H9 (cell line): ENCODE results near the gene DPY19L3. TPM values are rescaled to one million over a fixed set of nuclear protein-coding genes. Genes with fewer than 3 reads are reported as not detected.

Experiments
- DNase-seq: peaks from one replicate; pipeline ENCODE4 v3.0.0-alpha.2; 2017
- H2AFZ ChIP-seq: one replicate; pipeline ENCODE4 v1.6.1; 2013; ENCODE audit warnings: mild to moderate bottlenecking, low read length, control low read depth, moderate library complexity
- H2AK5ac ChIP-seq: 2 replicates; pipeline ENCODE4 v1.6.1; 2013; ENCODE audit warnings: low read length, control low read depth, mixed read lengths; ENCODE audit not compliant: insufficient read length
- H2BK120ac ChIP-seq: one replicate; pipeline ENCODE4 v1.6.1; 2013; ENCODE audit warnings: low read depth, mild to moderate bottlenecking, low read length, control low read depth, inconsistent platforms; ENCODE audit not compliant: poor library complexity, severe bottlenecking
- H2BK12ac ChIP-seq: 2 replicates; pipeline ENCODE4 v1.6.1; 2013; ENCODE audit warnings: low read length, control low read depth, mixed read lengths, low read depth; ENCODE audit not compliant: insufficient read length
- H2BK15ac ChIP-seq: 2 replicates; pipeline ENCODE4 v1.6.1; 2013; ENCODE audit warnings: low read depth, low read length, control low read depth
- H2BK20ac ChIP-seq: one replicate; pipeline ENCODE4 v1.6.1; 2013; ENCODE audit warnings: low read depth, mild to moderate bottlenecking, low read length, control low read depth, inconsistent platforms; ENCODE audit not compliant: poor library complexity, severe bottlenecking
- H2BK5ac ChIP-seq: 2 replicates; pipeline ENCODE4 v1.6.1; 2013; ENCODE audit warnings: low read length, control low read depth, mixed read lengths; ENCODE audit not compliant: insufficient read length
- H3K14ac ChIP-seq: 2 replicates; pipeline ENCODE4 v1.6.1; 2013; ENCODE audit warnings: low read length, control low read depth; ENCODE audit not compliant: insufficient read depth
- H3K18ac ChIP-seq: 2 replicates; pipeline ENCODE4 v1.6.1; 2013; ENCODE audit warnings: low read depth, mild to moderate bottlenecking, mixed read lengths, low read length, control low read depth; ENCODE audit not compliant: insufficient read length
- H3K23ac ChIP-seq: 2 replicates; pipeline ENCODE4 v1.6.1; 2013; ENCODE audit warnings: low read length, control low read depth, mixed read lengths, low read depth; ENCODE audit not compliant: insufficient read length
- H3K23me2 ChIP-seq: 2 replicates; pipeline ENCODE4 v1.6.1; 2013; ENCODE audit warnings: low read depth, mild to moderate bottlenecking, mixed read lengths, low read length, control low read depth; ENCODE audit not compliant: insufficient read length, poor library complexity, severe bottlenecking
- H3K27ac ChIP-seq: 2 replicates; pipeline ENCODE4 v1.5.1; 2013; ENCODE audit warnings: low read length, control low read depth, mixed read lengths, low read depth; ENCODE audit not compliant: insufficient read length
- H3K27me3 ChIP-seq: 2 replicates; pipeline ENCODE4 v1.6.1; 2013; ENCODE audit warnings: low read length, control low read depth, inconsistent platforms; ENCODE audit not compliant: insufficient read depth
- H3K4ac ChIP-seq: 2 replicates; pipeline ENCODE4 v1.6.1; 2013; ENCODE audit warnings: low read depth, mild to moderate bottlenecking, control low read depth, inconsistent platforms, low read length, moderate library complexity
- H3K4me1 ChIP-seq: 2 replicates; pipeline ENCODE4 v1.6.1; 2013; ENCODE audit warnings: low read length, control low read depth, inconsistent platforms; ENCODE audit not compliant: insufficient read depth
- H3K4me2 ChIP-seq: 2 replicates; pipeline ENCODE4 v1.6.1; 2013; ENCODE audit warnings: low read length, control low read depth, mixed read lengths; ENCODE audit not compliant: insufficient read length, insufficient read depth
- H3K56ac ChIP-seq: 2 replicates; pipeline ENCODE4 v1.6.1; 2013; ENCODE audit warnings: low read depth, mild to moderate bottlenecking, mixed read lengths, low read length, control low read depth; ENCODE audit not compliant: insufficient read length
- H3K79me1 ChIP-seq: 2 replicates; pipeline ENCODE4 v1.6.1; 2013; ENCODE audit warnings: low read depth, mild to moderate bottlenecking, moderate library complexity, low read length, control low read depth, inconsistent platforms; ENCODE audit not compliant: insufficient read depth, poor library complexity, severe bottlenecking
- H3K79me2 ChIP-seq: 2 replicates; pipeline ENCODE4 v1.6.1; 2013; ENCODE audit warnings: low read length, control low read depth, inconsistent platforms; ENCODE audit not compliant: insufficient read depth
- H3K9ac ChIP-seq: 2 replicates; pipeline ENCODE4 v1.6.1; 2013; ENCODE audit warnings: low read length, control low read depth, mixed read lengths; ENCODE audit not compliant: insufficient read length; ENCODE audit errors: extremely low read depth
- H3K9me3 ChIP-seq: one replicate; pipeline ENCODE4 v1.6.1; 2013; ENCODE audit warnings: low read depth, low read length, inconsistent platforms; ENCODE audit not compliant: control insufficient read depth
- H3T11ph ChIP-seq: one replicate; pipeline ENCODE4 v1.6.1; 2013; ENCODE audit warnings: mild to moderate bottlenecking, low read length, control low read depth, inconsistent platforms
- H4K20me1 ChIP-seq: one replicate; pipeline ENCODE4 v1.6.1; 2013; ENCODE audit not compliant: control insufficient read depth, insufficient read length, insufficient read depth
- H4K5ac ChIP-seq: 2 replicates; pipeline ENCODE4 v1.6.1; 2013; ENCODE audit warnings: low read depth, mild to moderate bottlenecking, mixed read lengths, low read length, control low read depth; ENCODE audit not compliant: insufficient read length
- H4K8ac ChIP-seq: replicated peaks from 2 replicates; pipeline ENCODE4 v1.6.1; 2013; ENCODE audit warnings: low read length, control low read depth, mixed read lengths, low read depth; ENCODE audit not compliant: insufficient read length
- H4K91ac ChIP-seq: 2 replicates; pipeline ENCODE4 v1.6.1; 2013; ENCODE audit warnings: low read depth, mild to moderate bottlenecking, moderate library complexity, mixed read lengths, low read length, control low read depth; ENCODE audit not compliant: insufficient read length
- H3K27ac Mint-ChIP-seq, 3 experiments: 2 replicates in 2 of 3; 3 replicates in 1 of 3; pipeline ENCODE4 v1.8.0; 2020 to 2021; ENCODE audit warnings: mixed read lengths in 3 of 3, mild to moderate bottlenecking in 1 of 3, moderate library complexity in 1 of 3
- H3K27me3 Mint-ChIP-seq: 2 replicates; pipeline ENCODE4 v1.8.0; 2021; ENCODE audit warnings: low read depth, mild to moderate bottlenecking, moderate library complexity, mixed read lengths
- H3K36me3 Mint-ChIP-seq, 3 experiments: 2 replicates in 2 of 3; 3 replicates in 1 of 3; pipeline ENCODE4 v1.8.0; 2020 to 2021; ENCODE audit warnings: low read depth in 3 of 3, mixed read lengths in 3 of 3; ENCODE audit not compliant: insufficient read depth in 1 of 3
- H3K4me1 Mint-ChIP-seq, 2 experiments: 2 replicates each; pipeline ENCODE4 v1.8.0; 2020; ENCODE audit warnings: mixed read lengths in 2 of 2
- H3K4me3 Mint-ChIP-seq, 2 experiments: 2 replicates in 1 of 2; 3 replicates in 1 of 2; pipeline ENCODE4 v1.8.0; 2020 to 2021; ENCODE audit warnings: mild to moderate bottlenecking in 2 of 2, mixed read lengths in 2 of 2, moderate library complexity in 1 of 2
- H3K9me3 Mint-ChIP-seq, 2 experiments: 2 replicates in 1 of 2; 3 replicates in 1 of 2; pipeline ENCODE4 v1.8.0; 2020; ENCODE audit warnings: mild to moderate bottlenecking in 2 of 2, mixed read lengths in 2 of 2, moderate library complexity in 1 of 2
- WGBS: extraction: QIAGEN DNeasy Blood & Tissue Kit; methylation state at CpG from one replicate; pipeline ENCODE4 v1.1.7; 2013; ENCODE audit warnings: missing lambda C conversion rate, low lambda C conversion rate, mixed read lengths; ENCODE audit not compliant: insufficient read length; ENCODE audit errors: extremely low coverage; 5-methylcytosine and 5-hydroxymethylcytosine counted together
- total RNA-seq: library from RNA; stranded (reverse); gene quantifications from 2 replicates; pipeline ENCODE4 v1.2.1, GENCODE V29; 2021
- TF ChIP-seq, protein P1 (sequence below): fragments of 200-600 bp; sonication (generic); conservative IDR thresholded peaks from 3 replicates; pipeline ENCODE4 v1.8.0; 2021; ENCODE audit warnings: antibody characterized with exemption, mild to moderate bottlenecking

Gene DPY19L3
- total RNA-seq, 1 experiment from 2014 or later = 54.5 TPM

DNA sequence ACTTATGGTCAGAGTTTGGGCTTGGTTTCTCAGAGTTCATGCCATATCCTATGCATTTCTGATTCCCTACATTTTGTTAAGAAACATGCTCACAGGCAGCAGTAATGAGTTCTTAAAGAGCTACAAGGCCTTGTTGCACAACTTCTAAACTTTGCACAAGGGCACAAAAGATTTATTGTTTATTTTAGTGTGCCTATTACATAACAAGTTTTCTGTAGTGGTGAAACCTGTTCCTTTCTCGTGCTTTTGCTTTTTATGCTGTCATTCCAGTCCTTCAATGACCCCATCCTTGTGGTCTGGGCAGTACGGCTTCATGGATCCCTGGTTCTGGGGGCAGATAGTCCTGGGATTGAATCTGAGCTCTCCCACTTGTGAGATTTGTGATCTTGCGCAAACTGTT lies 42.4 kb upstream of the DPY19L3 start:
- no peak overlapping the region for H2AFZ ChIP-seq
- no peak overlapping the region for H3T11ph ChIP-seq
- no peaks in the 10 kb centered on the region for H3K27me3 ChIP-seq
- no peaks in the 10 kb centered on the region for H3K4me1 ChIP-seq
- no peak overlapping the region for H2AK5ac ChIP-seq
- no peaks in the 10 kb centered on the region for H3K23me2 ChIP-seq
- no peak overlapping the region for H4K91ac ChIP-seq
- H3K14ac ChIP-seq = no peak overlapping the region
- H3K4ac ChIP-seq = no peak overlapping the region
- no peak for DNase-seq
- no peak overlapping the region for H3K27ac ChIP-seq
- H3K18ac ChIP-seq = no peak overlapping the region
- H2BK12ac ChIP-seq = no peak overlapping the region
- no peaks in the 10 kb centered on the region for H4K20me1 ChIP-seq
- Mint-ChIP-seq H3K4me3 (no peak overlapping the region), H3K27ac (0 out of 7 replicates have a peak overlapping the region, but pooled peaks of 1 of the 3 experiments have one; percentile 9), H3K9me3 (no peaks in the 10 kb centered on the region; a peak in 1 of 5 replicates), H3K27me3 (no peaks in the 10 kb centered on the region), H3K36me3 (peaks cover 10 to 72% (median 54%) of the 10 kb centered on the region in 3 experiments; a peak in 6 of 7 replicates), H3K4me1 (peaks cover 0 to 3% of the 10 kb centered on the region in 2 experiments; a peak in 1 of 4 replicates)
- no peaks in the 10 kb centered on the region for H3K9me3 ChIP-seq
- WGBS = no CpG with 5 or more reads among the region's 3 CpGs
- H2BK20ac ChIP-seq = no peak overlapping the region
- TF ChIP-seq, protein P1, sequence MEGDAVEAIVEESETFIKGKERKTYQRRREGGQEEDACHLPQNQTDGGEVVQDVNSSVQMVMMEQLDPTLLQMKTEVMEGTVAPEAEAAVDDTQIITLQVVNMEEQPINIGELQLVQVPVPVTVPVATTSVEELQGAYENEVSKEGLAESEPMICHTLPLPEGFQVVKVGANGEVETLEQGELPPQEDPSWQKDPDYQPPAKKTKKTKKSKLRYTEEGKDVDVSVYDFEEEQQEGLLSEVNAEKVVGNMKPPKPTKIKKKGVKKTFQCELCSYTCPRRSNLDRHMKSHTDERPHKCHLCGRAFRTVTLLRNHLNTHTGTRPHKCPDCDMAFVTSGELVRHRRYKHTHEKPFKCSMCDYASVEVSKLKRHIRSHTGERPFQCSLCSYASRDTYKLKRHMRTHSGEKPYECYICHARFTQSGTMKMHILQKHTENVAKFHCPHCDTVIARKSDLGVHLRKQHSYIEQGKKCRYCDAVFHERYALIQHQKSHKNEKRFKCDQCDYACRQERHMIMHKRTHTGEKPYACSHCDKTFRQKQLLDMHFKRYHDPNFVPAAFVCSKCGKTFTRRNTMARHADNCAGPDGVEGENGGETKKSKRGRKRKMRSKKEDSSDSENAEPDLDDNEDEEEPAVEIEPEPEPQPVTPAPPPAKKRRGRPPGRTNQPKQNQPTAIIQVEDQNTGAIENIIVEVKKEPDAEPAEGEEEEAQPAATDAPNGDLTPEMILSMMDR = no peak
- H4K8ac ChIP-seq = no peak overlapping the region
- H3K23ac ChIP-seq = no peak overlapping the region
- no peak overlapping the region for H4K5ac ChIP-seq
- H3K4me2 ChIP-seq = no peak overlapping the region
- no peaks in the 10 kb centered on the region for H3K79me2 ChIP-seq
- H3K56ac ChIP-seq = no peak overlapping the region
- no peak overlapping the region for H2BK15ac ChIP-seq
- no peak overlapping the region for H3K9ac ChIP-seq
- peaks cover 4% of the 10 kb centered on the region for H3K79me1 ChIP-seq
- no peak overlapping the region for H2BK5ac ChIP-seq
- H2BK120ac ChIP-seq = no peak overlapping the region
